ENCODE measurements around the gene AVPR1B.
"Not testable (repeated sequence)": the region's sequence is repeated elsewhere in the genome, so short reads cannot be mapped to it uniquely, and the experiment has no call there.

Gene AVPR1B

DNA sequence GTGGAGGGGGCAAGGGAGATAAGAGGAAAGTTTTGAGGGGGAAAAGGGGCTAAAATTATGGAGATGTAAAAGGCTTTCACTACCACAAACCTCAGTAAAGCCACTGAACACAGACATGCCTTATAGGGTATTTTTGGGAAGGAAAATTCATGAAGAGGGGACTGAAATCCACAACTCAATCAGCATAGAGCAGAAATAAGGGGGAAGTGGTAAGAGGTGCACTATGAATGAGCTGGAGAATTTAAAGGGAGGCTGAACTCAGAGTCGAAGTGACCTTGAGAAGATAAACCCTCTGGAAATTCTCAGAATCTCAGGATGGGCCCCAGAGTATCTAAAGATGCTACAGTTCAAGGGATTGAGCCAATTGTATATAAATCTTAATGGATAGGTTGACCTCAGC lies 48.9 kb downstream of the AVPR1B start:
- DNase-seq (ENCODE audit: insufficient read length, low spot score), result no peak
- FAIRE-seq, result no peak
- TF ChIP-seq, protein P1, sequence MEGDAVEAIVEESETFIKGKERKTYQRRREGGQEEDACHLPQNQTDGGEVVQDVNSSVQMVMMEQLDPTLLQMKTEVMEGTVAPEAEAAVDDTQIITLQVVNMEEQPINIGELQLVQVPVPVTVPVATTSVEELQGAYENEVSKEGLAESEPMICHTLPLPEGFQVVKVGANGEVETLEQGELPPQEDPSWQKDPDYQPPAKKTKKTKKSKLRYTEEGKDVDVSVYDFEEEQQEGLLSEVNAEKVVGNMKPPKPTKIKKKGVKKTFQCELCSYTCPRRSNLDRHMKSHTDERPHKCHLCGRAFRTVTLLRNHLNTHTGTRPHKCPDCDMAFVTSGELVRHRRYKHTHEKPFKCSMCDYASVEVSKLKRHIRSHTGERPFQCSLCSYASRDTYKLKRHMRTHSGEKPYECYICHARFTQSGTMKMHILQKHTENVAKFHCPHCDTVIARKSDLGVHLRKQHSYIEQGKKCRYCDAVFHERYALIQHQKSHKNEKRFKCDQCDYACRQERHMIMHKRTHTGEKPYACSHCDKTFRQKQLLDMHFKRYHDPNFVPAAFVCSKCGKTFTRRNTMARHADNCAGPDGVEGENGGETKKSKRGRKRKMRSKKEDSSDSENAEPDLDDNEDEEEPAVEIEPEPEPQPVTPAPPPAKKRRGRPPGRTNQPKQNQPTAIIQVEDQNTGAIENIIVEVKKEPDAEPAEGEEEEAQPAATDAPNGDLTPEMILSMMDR (IDR thresholded peaks at IDR 0.05; ENCODE audit: insufficient read depth, missing control alignments), result no peak

DNA sequence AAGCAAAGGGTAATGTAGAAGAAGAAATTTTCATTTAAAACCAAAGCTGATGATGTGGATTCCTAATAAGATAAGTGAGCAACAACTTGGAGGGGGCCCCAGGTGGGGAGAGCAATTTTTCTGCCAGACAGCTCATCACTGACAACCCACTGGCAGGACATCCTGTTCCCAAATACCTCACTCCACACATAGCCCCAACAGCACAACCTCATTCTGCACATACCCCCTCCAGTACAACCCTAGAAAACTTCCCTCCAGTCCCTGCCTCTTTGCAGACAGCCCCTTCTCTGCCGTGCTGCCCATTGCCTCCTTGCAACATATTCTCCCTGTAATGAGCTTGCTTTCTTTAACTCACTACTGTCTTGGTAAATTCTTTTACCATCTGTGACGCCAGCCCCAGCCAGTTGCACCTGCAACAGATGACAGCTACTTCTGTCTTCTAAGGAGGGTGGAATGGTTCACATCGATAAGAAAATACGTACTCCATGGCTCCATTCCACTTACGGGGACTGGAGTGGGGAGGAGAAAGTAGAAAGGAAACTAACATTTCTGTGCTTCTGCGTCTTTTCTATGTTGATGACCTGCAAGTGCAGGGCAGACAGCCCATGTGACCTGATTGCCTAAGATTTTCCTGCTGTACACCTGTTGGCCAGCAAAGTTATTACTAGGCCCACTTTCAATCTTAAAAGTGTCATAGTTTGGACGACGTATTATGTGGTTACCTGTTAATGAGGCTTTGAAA lies 49.5 kb downstream of the AVPR1B start:
- DNase-seq (ENCODE audit: insufficient read length, low spot score) (no peak), FAIRE-seq (no peak)
- TF ChIP-seq, protein P1 (IDR thresholded peaks at IDR 0.05; ENCODE audit: insufficient read depth, missing control alignments), result no peak

DNA sequence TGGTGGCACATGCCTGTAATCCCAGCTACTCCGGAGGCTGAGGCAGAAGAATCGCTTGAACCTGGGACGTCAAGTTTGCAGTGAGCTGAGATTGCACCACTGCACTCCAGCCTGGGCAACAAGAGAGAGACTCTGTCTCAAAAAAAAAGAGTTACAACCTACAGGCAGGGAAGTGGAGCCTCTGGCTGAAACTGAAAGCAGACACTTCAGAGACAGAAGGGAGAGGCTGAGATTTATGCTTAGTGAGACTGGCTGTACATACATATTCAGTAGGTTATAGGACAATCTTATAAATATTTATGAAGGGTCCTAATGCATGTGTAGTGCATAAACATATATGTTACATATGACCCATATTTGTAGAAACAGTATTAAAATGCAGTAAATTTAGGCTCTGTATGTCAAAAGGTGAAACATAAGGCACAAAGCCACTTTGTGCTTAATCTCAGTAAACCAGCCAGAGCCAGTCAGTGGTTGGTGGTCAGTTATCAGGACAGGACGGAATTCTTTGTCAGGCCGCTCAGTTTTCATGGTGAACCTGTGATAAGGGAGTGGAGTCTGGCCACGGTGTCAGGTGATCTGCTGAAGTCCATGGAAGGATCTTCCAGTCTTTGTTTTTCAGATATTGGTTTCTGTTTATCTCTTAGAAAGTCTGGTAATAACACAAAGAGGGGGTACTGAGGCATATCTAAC lies 50.6 kb downstream of the AVPR1B start:
- DNase-seq (ENCODE audit: insufficient read length, low spot score), result no peak
- TF ChIP-seq, protein P1 (IDR thresholded peaks at IDR 0.05; ENCODE audit: insufficient read depth, missing control alignments), result no peak
- no peak for FAIRE-seq

DNA sequence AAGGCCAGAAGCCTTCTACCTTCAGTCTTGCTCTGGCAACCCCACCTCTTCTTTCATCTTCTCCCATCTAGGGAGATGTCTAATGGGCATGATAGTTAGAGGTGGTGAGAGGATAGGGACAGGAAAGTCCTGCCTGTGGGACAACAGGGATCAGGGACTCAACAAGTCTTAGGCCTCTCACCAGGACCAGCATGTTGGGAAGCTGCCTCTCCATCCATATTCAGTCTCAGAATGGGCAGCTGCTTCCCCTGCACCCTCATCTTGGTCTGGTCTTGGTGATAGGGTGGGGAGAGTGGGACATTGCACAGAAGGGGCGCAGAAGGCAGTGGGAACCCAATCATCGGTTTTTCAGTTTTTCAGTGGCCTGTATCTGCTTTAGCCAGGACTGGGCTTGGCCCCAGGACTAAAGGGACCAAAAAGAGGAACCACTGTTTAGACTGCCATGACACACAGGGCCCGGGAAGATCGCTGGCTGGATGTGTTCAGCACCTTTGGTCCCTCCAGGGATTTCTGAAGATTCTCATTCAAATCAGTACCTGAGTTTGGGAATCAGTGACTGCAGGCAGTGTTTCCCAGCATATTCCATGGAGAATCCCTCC lies 51.5 kb downstream of the AVPR1B start:
- FAIRE-seq, result no peak
- TF ChIP-seq, protein P1 (IDR thresholded peaks at IDR 0.05; ENCODE audit: insufficient read depth, missing control alignments), result no peak
- no peak for DNase-seq (ENCODE audit: insufficient read length, low spot score)

DNA sequence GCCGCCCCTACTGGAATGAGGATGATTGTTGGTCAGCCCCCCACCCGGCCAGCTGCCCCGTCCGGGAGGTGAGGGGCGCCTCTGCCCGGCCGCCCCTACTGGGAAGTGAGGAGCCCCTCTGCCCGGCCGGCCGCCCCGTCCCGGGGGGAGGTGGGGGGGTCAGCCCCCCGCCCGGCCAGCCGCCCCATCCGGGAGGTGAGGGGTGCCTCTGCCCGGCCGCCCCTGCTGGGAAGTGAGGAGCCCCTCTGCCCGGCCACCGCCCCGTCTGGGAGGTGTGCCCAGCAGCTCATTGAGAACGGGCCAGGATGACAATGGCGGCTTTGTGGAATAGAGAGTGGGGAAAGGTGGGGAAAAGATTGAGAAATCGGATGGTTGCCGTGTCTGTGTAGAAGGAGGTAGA lies 52.7 kb downstream of the AVPR1B start:
- FAIRE-seq; DNase-seq (ENCODE audit: insufficient read length, low spot score): not testable (repeated sequence)

DNA sequence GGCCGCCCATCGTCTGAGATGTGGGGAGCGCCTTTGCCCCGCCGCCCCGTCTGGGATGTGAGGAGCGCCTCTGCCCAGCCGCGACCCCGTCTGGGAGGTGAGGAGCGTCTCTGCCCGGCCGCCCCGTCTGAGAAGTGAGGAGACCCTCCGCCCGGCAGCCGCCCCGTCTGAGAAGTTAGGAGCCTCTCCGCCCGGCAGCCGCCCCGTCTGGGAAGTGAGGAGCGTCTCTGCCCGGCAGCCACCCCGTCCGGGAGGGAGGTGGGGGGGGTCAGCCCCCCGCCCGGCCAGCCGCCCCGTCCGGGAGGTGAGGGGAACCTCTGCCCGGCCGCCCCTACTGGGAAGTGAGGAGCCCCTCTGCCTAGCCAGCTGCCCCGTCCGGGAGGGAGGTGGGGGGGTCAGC lies 53.2 kb downstream of the AVPR1B start:
- not testable (repeated sequence) for FAIRE-seq; DNase-seq (ENCODE audit: insufficient read length, low spot score)

DNA sequence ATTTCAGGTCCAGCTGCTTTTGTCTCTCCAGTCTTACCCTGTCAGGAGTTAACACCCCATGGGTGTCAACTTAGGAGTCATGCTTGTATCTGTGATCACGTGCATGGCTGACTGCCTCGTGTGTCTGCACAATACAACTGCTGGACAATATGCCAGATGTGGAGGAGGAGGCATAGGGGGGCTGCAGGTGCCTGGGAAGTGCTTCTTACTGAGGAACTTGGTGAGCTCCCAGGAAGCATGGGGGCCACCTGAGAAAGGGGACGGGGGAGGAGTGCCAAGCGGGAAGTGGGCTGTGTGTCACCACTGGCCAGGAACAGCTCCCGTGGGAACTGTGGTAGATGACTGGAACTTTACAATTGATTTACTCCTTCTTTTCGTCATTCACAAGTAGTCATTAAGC lies 54.7 kb downstream of the AVPR1B start:
- TF ChIP-seq, protein P1 (IDR thresholded peaks at IDR 0.05; ENCODE audit: insufficient read depth, missing control alignments), result no peak
- FAIRE-seq, result no peak
- DNase-seq (ENCODE audit: insufficient read length, low spot score), result no peak

DNA sequence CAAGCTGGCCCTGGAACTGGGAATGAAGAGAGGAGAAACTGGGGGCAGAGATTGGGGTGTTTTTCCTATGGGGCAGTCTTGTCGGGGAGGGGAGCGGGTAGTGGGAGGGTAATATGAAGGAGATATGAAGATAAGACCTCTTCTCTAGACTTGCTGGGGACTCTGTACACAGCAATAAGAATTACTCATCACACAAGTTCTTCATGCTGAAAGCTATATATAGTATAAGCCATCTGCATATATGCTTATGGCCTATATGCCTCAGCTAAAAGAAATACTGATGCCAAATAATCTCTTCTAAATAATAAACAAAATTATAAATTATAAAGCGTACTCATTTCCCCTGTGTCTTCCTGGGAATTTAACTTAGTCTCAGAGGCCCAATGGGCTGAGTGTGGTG lies 56.3 kb downstream of the AVPR1B start:
- TF ChIP-seq, protein P1 (IDR thresholded peaks at IDR 0.05; ENCODE audit: insufficient read depth, missing control alignments), result no peak
- DNase-seq (ENCODE audit: insufficient read length, low spot score), result no peak
- no peak for FAIRE-seq

All from D721Med (cell line).